OCI-LY7 (cell line): ENCODE measurements around the gene UNG. TPM values are rescaled to one million over a fixed set of nuclear protein-coding genes. Genes with fewer than 3 reads are reported as not detected.
A peak's percentile ranks its signal among the peaks of the same experiment; 100 is the strongest.

Source experiments
- BruUV-seq: library from RNA; stranded (reverse); fragments of 400-500 nt; replicated peaks from 2 replicates; lab custom pipeline; 2021; lab: Mats Ljungman, UMichigan
- CTCF ChIA-PET: fragments of 300-600 bp; sonication (Branson Sonifier 250); formaldehyde crosslinking; loops from one replicate; lab custom pipeline; 2022; ENCODE audit warnings: antibody characterized with exemption; ENCODE audit not compliant: unreplicated experiment; lab: Charles Lee
- POLR2A ChIA-PET: fragments of 300-600 bp; sonication (Branson Sonifier 250); formaldehyde crosslinking; loops from one replicate; lab custom pipeline; 2022; ENCODE audit warnings: antibody characterized with exemption; lab: Charles Lee
- DNase-seq: peaks from one replicate; pipeline ENCODE4 v3.0.0-alpha.2; 2015; ENCODE audit warnings: low spot score
- H2AFZ ChIP-seq: fragments of 200-600 bp; sonication (generic), shearing (Covaris generic); 2 replicates; pipeline ENCODE4 v1.6.1; 2014; ENCODE audit warnings: mild to moderate bottlenecking, antibody characterized with exemption, low read length, moderate library complexity
- H3K27ac ChIP-seq: fragments of 200-600 bp; sonication (generic); 2 replicates; pipeline ENCODE4 v1.5.1; 2014; ENCODE audit warnings: mixed run types, low read depth, mild to moderate bottlenecking, moderate library complexity, low read length, inconsistent platforms; ENCODE audit not compliant: poor library complexity, severe bottlenecking
- H3K36me3 ChIP-seq: fragments of 200-600 bp; sonication (generic); 2 replicates; pipeline ENCODE4 v1.6.1; 2014; ENCODE audit warnings: mild to moderate bottlenecking, antibody characterized with exemption, low read length, moderate library complexity, mixed read lengths; ENCODE audit not compliant: insufficient read depth
- H3K4me1 ChIP-seq: fragments of 200-600 bp; sonication (generic); 2 replicates; pipeline ENCODE4 v1.5.1; 2014; ENCODE audit warnings: mild to moderate bottlenecking, low read length; ENCODE audit not compliant: insufficient read depth, poor library complexity, severe bottlenecking
- H3K4me2 ChIP-seq: fragments of 200-600 bp; sonication (generic); 2 replicates; pipeline ENCODE4 v1.6.1; 2014; ENCODE audit warnings: mild to moderate bottlenecking, low read length
- H3K4me3 ChIP-seq: fragments of 200-600 bp; sonication (generic); 2 replicates; pipeline ENCODE4 v1.5.1; 2014; ENCODE audit warnings: mild to moderate bottlenecking, low read depth, low read length; ENCODE audit not compliant: poor library complexity, severe bottlenecking
- H3K79me2 ChIP-seq: fragments of 200-600 bp; sonication (generic); 2 replicates; pipeline ENCODE4 v1.6.1; 2016; ENCODE audit warnings: low read depth, mild to moderate bottlenecking, low read length, moderate library complexity, mixed read lengths; ENCODE audit not compliant: insufficient read depth
- H3K9me2 ChIP-seq: fragments of 200-600 bp; sonication (generic); 2 replicates; pipeline ENCODE4 v1.6.1; 2016; ENCODE audit warnings: mild to moderate bottlenecking, low read length, mixed read lengths; ENCODE audit not compliant: insufficient read depth
- H3K9me3 ChIP-seq: fragments of 200-600 bp; sonication (generic); 2 replicates; pipeline ENCODE4 v1.6.1; 2014; ENCODE audit warnings: mild to moderate bottlenecking, mixed run types, low read length, mixed read lengths
- H4K20me1 ChIP-seq: fragments of 200-600 bp; sonication (generic); 2 replicates; pipeline ENCODE4 v1.6.1; 2014; ENCODE audit warnings: mild to moderate bottlenecking, antibody characterized with exemption, low read length, moderate library complexity, mixed read lengths; ENCODE audit not compliant: insufficient read depth
- CTCF ChIP-seq: fragments of 200-600 bp; sonication (generic); conservative IDR thresholded peaks from 2 replicates; pipeline ENCODE4 v1.5.1; 2014; ENCODE audit warnings: mild to moderate bottlenecking, antibody characterized with exemption, low read length, moderate library complexity, mixed read lengths
- EZH2phosphoT487 ChIP-seq: fragments of 200-600 bp; sonication (generic); IDR thresholded peaks from 2 replicates; pipeline ENCODE4 v1.6.1; 2018; ENCODE audit warnings: low read depth, borderline replicate concordance, mild to moderate bottlenecking, mixed run types, antibody characterized with exemption, low read length, moderate library complexity, mixed read lengths
- intact Hi-C: fragments of 100-400 bp; cut with micrococcal nuclease; formaldehyde crosslinking; loops from one replicate; pipeline ENCODE4 v1.10.0; 2022; ENCODE audit not compliant: unreplicated experiment
- total RNA-seq, 2 experiments: library from RNA; depleted of rRNA in 1 of 2; stranded (reverse); fragments of >200 nt in 1 of 2; shearing (Covaris generic) in 1 of 2; gene quantifications; 2 replicates each; pipeline ENCODE4 v1.2.3, GENCODE V29; 2014 to 2022

Gene UNG
- total RNA-seq, 2 experiments from 2014 or later = 60.6 to 84.1 TPM

- Histone ChIP-seq H2AFZ (peak overlapping the region; percentile 95; the same call in 1 of the 2 replicates), H3K36me3 (no peaks in the 10 kb centered on the region), H3K27ac (no peak overlapping the region), H3K79me2 (no peaks in the 10 kb centered on the region), H3K9me2 (no peaks in the 10 kb centered on the region), H3K4me2 (peak overlapping the region; percentile 93), H4K20me1 (no peaks in the 10 kb centered on the region), H3K9me3 (no peaks in the 10 kb centered on the region), H3K4me1 (peaks cover 39% of the 10 kb centered on the region), H3K4me3 (peak overlapping the region; percentile 70)
- no TSS peak for BruUV-seq
- TF ChIP-seq CTCF = no peak
- TF ChIP-seq EZH2phosphoT487 = no peak
- ChIA-PET POLR2A (interaction anchor here (0.9 to 1.3 kb wide), 3 partner anchors 8 to 16 kb away, joined by 3 to 4 read pairs (median 4); no protein-coding TSS in a partner anchor), CTCF (no interaction called here)
- intact Hi-C loops = no loop called here
- DNase-seq = no peak
These were observed 33.1 kb downstream of the UNG start for GRCh38 chr12:109130297-109131153.

DNA sequence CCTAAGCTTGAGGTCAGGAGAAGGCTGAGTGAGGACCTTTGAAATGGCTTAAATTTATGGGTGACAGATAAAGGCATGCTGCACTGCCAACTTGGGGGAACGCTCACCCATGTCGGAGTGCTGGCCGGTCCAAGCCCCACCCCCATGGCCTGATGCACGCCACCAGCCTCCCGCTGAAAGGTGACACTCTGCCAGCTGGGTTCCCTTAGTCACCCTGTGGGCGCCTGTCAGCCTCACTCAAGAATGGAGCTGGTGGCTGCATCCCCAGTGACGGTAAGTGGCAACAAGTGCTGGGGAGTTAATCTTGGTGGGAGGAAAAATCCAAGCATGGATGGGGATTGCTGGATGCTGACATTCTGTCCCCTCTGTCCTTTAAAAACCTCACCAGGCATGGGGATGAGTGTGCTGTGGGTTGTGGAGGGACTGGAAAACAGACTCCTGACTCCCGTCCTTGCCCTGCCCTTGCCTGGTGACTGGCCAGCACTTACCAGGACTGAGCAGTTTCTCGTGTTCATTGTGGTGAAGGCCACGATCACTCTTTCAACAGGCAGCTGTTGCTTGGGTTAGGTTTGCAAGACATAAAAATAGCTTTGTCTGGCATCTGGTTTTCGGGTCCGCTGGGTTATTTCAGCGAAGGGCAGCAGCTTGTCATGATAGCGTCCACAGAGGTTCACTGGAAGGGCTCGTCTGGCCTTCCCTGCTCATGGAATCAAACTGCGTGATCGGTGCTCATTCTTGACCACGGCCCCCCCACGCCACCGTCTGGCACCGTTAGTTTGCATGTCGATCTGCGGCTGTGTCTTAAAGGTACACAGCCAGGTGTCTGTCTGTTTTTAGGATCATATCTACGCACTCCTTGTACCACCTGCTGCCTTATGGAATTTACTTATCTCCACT, 34.0 kb downstream of the UNG start:
- Histone ChIP-seq H3K9me2 (no peaks in the 10 kb centered on the region), H2AFZ (peak overlapping the region; percentile 95), H3K4me3 (peak overlapping the region; percentile 70), H3K4me2 (peak overlapping the region; percentile 93), H3K4me1 (peaks cover 32% of the 10 kb centered on the region), H3K79me2 (no peaks in the 10 kb centered on the region), H3K27ac (peak overlapping the region; percentile 24), H3K36me3 (no peaks in the 10 kb centered on the region), H3K9me3 (peaks cover 5% of the 10 kb centered on the region; the same call in 1 of the 2 replicates), H4K20me1 (no peaks in the 10 kb centered on the region)
- TF ChIP-seq EZH2phosphoT487 = no peak
- 0 out of 2 replicates have a peak, but pooled peaks have one; percentile 36 for TF ChIP-seq CTCF
- POLR2A ChIA-PET = interaction anchor here (0.6 to 1.3 kb wide), 6 partner anchors 9 to 55 kb away, joined by 3 to 4 read pairs (median 4); no protein-coding TSS in a partner anchor
- CTCF ChIA-PET = interaction anchor here (1.5 kb wide), 1 partner anchor 20 kb away, joined by 3 read pairs; no protein-coding TSS in a partner anchor
- intact Hi-C loops = no loop called here
- peak; percentile 52 for DNase-seq
- BruUV-seq = no TSS peak
